ENCODE measurements around the gene CROCC2. TPM values are rescaled to one million over a fixed set of nuclear protein-coding genes. Genes with fewer than 3 reads are reported as not detected.

Gene CROCC2
- total and polyA plus RNA-seq, 10 of the 15 experiments (the other 5 are each of a cell fraction or from before 2014, with no cell fraction given), result not detected

GRCh38 chr2:240898108-240898730 lies 7.9 kb upstream of the CROCC2 start:
- Histone ChIP-seq H3K4me1 (ENCODE audit: control insufficient read depth, insufficient read depth, low read length) (no peaks in the 10 kb centered on the region), H3K9me3 (replicated peaks; ENCODE audit: control insufficient read depth, insufficient read depth, low read length) (no peaks in the 10 kb centered on the region), H3K9ac (ENCODE audit: control insufficient read depth, insufficient read depth, low read length) (no peak overlapping the region), H3K79me2 (ENCODE audit: control insufficient read depth, insufficient read depth, low read length) (no peaks in the 10 kb centered on the region), H4K20me1 (ENCODE audit: control insufficient read depth, insufficient read depth) (no peaks in the 10 kb centered on the region), H3K27me3 (replicated peaks in 1 of 2; ENCODE audit: control insufficient read depth in 2 of 2, insufficient read depth in 2 of 2, low read length in 1 of 2) (no peaks in the 10 kb centered on the region), H3K27ac (ENCODE audit: control insufficient read depth, insufficient read depth) (no peak overlapping the region), H3K4me3 (no peak overlapping the region), H3K36me3 (ENCODE audit: control insufficient read depth in 2 of 2, insufficient read depth in 2 of 2, low read length in 1 of 2) (no peaks in the 10 kb centered on the region), H2AFZ (ENCODE audit: control insufficient read depth, low read depth, low read length) (no peak overlapping the region), H3K4me2 (ENCODE audit: control insufficient read depth, insufficient read depth) (no peak overlapping the region)
- RAD21 ChIA-PET (ENCODE audit: unreplicated experiment), result no interaction called here
- no peak for DNase-seq (ENCODE audit: low read depth, low spot score)
- CTCF ChIA-PET, result interaction anchor here (1.7 kb wide), 1 partner anchor 17 kb away, joined by 6 read pairs; no protein-coding TSS in a partner anchor
- POLR2A ChIA-PET, result no interaction called here
- 30% methylated on average over 17 of the region's 17 CpGs for WGBS (ENCODE audit: insufficient coverage, insufficient replicate concordance, low lambda C conversion rate, missing lambda C conversion rate)
- ATAC-seq, result no peak
- SMC1A ChIA-PET (ENCODE audit: uncharacterized antibody, unreplicated experiment), result no interaction called here
- no TSS peak for BruUV-seq (replicated peaks)
- TF ChIP-seq IKZF1 (conservative IDR thresholded peaks at IDR 0.05), result no peak
- no peak for TF ChIP-seq HCFC1 (IDR thresholded peaks at IDR 0.05; ENCODE audit: low read length)
- no peak for TF ChIP-seq MYB (IDR thresholded peaks at IDR 0.05; ENCODE audit: borderline replicate concordance, low read depth, low read length)
- no peak for TF ChIP-seq FOXK2 (IDR thresholded peaks at IDR 0.05)
- TF ChIP-seq ZNF217 (IDR thresholded peaks at IDR 0.05), result no peak
- TF ChIP-seq POLR2A (IDR thresholded peaks at IDR 0.05; ENCODE audit: low read depth, low read length), result no peak
- TF ChIP-seq ZNF687 (IDR thresholded peaks at IDR 0.05), result no peak
- no peak for TF ChIP-seq PML (IDR thresholded peaks at IDR 0.05; ENCODE audit: low read length)
- TF ChIP-seq NBN (IDR thresholded peaks at IDR 0.05), result no peak
- TF ChIP-seq ESRRA (IDR thresholded peaks at IDR 0.05; ENCODE audit: low read length), result no peak
- TF ChIP-seq NFYA (IDR thresholded peaks at IDR 0.05; ENCODE audit: borderline replicate concordance, low read depth, low read length), result no peak
- no peak for TF ChIP-seq CBX5 (IDR thresholded peaks at IDR 0.05; ENCODE audit: low read depth)
- TF ChIP-seq TCF12 (IDR thresholded peaks at IDR 0.05; ENCODE audit: low read depth, low read length), result no peak
- TF ChIP-seq SREBF2 (IDR thresholded peaks at IDR 0.05; ENCODE audit: low read length), result no peak
- TF ChIP-seq NR2C1 (IDR thresholded peaks at IDR 0.05), result no peak
- no peak for TF ChIP-seq SIX5 (IDR thresholded peaks at IDR 0.05; ENCODE audit: low read depth, low read length, severe bottlenecking)
- in situ Hi-C loops (cut with MboI) (no loop called here), intact Hi-C loops (cut with micrococcal nuclease; ENCODE audit: unreplicated experiment) (no loop called here)
- no peak for FAIRE-seq

Data from GM12878 (cell line).